ENCODE measurements around the gene OSBPL5.

The OSBPL5 gene

DNA sequence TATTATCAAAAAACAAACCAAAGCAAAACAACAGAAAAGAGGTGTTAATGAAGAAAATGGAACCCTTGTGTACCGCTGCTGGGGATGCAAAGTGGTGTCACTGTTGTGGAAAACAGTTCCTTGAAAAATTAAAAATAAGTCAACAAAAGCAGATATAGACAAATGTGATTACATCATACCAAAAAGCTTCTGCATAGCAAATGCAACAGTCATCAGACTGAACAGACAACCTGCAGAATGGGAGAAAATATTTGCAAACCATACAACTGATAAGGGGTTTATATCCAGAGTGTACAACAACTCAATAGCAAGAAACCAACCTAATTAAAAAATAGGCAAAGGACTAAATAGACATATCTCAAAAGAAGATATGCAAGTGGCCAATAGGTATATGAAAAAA, 85.0 kb downstream of the OSBPL5 start (continued):
- TF ChIP-seq, protein P1, sequence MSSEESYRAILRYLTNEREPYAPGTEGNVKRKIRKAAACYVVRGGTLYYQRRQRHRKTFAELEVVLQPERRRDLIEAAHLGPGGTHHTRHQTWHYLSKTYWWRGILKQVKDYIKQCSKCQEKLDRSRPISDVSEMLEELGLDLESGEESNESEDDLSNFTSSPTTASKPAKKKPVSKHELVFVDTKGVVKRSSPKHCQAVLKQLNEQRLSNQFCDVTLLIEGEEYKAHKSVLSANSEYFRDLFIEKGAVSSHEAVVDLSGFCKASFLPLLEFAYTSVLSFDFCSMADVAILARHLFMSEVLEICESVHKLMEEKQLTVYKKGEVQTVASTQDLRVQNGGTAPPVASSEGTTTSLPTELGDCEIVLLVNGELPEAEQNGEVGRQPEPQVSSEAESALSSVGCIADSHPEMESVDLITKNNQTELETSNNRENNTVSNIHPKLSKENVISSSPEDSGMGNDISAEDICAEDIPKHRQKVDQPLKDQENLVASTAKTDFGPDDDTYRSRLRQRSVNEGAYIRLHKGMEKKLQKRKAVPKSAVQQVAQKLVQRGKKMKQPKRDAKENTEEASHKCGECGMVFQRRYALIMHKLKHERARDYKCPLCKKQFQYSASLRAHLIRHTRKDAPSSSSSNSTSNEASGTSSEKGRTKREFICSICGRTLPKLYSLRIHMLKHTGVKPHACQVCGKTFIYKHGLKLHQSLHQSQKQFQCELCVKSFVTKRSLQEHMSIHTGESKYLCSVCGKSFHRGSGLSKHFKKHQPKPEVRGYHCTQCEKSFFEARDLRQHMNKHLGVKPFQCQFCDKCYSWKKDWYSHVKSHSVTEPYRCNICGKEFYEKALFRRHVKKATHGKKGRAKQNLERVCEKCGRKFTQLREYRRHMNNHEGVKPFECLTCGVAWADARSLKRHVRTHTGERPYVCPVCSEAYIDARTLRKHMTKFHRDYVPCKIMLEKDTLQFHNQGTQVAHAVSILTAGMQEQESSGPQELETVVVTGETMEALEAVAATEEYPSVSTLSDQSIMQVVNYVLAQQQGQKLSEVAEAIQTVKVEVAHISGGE (tag by site-specific recombination; conservative IDR thresholded peaks at IDR 0.05; ENCODE audit: low read depth) = no peak
- TF ChIP-seq ZNF544 (tag by site-specific recombination; IDR thresholded peaks at IDR 0.05) (no peak), ZNF239 (tag by site-specific recombination; IDR thresholded peaks at IDR 0.05) (no peak), PRDM1 (tag by site-specific recombination; IDR thresholded peaks at IDR 0.05) (no peak)
- TF ChIP-seq, protein P2, sequence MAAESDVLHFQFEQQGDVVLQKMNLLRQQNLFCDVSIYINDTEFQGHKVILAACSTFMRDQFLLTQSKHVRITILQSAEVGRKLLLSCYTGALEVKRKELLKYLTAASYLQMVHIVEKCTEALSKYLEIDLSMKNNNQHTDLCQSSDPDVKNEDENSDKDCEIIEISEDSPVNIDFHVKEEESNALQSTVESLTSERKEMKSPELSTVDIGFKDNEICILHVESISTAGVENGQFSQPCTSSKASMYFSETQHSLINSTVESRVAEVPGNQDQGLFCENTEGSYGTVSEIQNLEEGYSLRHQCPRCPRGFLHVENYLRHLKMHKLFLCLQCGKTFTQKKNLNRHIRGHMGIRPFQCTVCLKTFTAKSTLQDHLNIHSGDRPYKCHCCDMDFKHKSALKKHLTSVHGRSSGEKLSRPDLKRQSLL (tag by site-specific recombination; IDR thresholded peaks at IDR 0.05) = no peak

DNA sequence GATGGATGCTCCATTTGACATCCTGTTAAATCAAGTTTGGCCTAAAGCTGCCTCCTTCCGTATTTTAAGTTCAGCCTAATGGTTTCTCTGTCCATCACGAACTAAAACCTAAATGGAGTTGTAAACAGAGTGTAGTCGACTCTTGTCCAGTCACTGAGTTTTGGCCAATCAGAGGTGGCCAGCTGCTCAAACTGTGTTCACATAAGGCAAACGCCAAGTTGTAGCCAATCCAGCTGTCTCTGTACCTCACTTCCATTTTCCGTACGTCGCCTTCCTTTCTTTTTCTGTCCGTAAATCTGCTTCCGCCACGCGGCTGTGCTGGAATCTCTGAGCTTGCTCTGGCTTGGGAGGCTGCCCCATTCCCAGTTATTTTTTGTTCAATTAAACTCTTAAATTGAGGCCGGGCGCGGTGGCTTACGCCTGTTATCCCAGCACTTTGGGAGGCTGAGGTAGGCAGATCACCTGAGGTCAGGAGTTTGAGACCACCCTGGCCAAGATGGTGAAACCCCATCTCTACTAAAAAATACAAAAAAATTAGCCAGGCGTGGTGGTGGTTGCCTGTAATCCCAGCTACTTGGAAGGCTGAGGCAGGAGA, 87.2 kb downstream of the OSBPL5 start:
- H3K36me3 ChIP-seq (ENCODE audit: control insufficient read depth in 2 of 2, insufficient read depth in 1 of 2, low read length in 2 of 2) = no peaks in the 10 kb centered on the region
- POLR2A ChIA-PET = no interaction called here
- no peaks in the 10 kb centered on the region for H3K9me3 ChIP-seq (ENCODE audit: control insufficient read depth, insufficient read depth, low read depth, low read length)
- TF ChIP-seq ZNF175 (tag by site-specific recombination; IDR thresholded peaks at IDR 0.05) (no peak), ZNF335 (tag by site-specific recombination; conservative IDR thresholded peaks at IDR 0.05) (no peak), ZNF19 (tag by site-specific recombination; IDR thresholded peaks at IDR 0.05; ENCODE audit: low read depth) (no peak), OSR2 (tag by site-specific recombination; IDR thresholded peaks at IDR 0.05) (no peak), ZNF132 (tag by site-specific recombination; IDR thresholded peaks at IDR 0.05; ENCODE audit: borderline replicate concordance) (no peak), ZNF677 (tag by site-specific recombination; IDR thresholded peaks at IDR 0.05) (no peak)
- TF ChIP-seq, protein P3, sequence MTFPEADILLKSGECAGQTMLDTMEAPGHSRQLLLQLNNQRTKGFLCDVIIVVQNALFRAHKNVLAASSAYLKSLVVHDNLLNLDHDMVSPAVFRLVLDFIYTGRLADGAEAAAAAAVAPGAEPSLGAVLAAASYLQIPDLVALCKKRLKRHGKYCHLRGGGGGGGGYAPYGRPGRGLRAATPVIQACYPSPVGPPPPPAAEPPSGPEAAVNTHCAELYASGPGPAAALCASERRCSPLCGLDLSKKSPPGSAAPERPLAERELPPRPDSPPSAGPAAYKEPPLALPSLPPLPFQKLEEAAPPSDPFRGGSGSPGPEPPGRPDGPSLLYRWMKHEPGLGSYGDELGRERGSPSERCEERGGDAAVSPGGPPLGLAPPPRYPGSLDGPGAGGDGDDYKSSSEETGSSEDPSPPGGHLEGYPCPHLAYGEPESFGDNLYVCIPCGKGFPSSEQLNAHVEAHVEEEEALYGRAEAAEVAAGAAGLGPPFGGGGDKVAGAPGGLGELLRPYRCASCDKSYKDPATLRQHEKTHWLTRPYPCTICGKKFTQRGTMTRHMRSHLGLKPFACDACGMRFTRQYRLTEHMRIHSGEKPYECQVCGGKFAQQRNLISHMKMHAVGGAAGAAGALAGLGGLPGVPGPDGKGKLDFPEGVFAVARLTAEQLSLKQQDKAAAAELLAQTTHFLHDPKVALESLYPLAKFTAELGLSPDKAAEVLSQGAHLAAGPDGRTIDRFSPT (tag by site-specific recombination; IDR thresholded peaks at IDR 0.05) = no peak
- CTCF ChIA-PET = interaction anchor here (0.6 to 4.0 kb wide), 3 partner anchors 13 to 40 kb away, joined by 3 to 24 read pairs (median 3); no protein-coding TSS in a partner anchor
- H3K27ac ChIP-seq (ENCODE audit: extremely low read depth, low read depth, low read length) = no peak overlapping the region
- no peak overlapping the region for H3K4me3 ChIP-seq (ENCODE audit: low read depth, low read length)
- H3K4me1 ChIP-seq (ENCODE audit: control insufficient read depth, insufficient read depth, low read length) = no peaks in the 10 kb centered on the region

DNA sequence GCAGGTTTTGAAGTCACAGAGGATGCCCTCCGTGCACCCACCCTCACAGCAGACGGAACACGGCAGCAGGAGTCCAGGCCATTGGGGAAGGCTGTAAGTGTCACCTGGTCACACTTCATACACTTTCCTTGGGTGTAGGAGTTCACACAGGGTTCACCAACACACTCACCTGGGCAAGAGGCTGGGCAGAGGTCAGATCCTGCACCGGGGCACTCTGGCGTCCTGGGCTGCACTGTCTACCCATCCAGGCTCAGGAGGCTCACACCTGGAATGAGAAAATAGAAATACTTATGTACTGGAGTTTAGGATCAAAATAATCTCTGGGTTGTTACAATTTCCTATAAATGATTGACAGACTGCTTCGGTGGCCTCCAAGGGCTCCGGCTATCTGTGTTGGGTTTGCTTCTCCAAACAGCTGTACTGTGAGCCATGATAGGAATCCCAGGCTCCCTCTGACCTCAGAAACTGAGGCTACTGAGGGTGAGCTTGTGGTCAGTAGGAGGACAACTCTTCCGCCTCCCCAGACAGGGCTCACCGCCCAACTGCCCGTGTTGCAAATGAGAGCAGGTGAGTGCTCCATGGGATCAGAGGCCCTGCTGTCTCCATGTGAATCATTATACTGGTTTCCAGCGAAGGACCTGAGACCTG, 87.8 kb downstream of the OSBPL5 start:
- ChIA-PET CTCF (interaction anchor here (0.6 to 4.0 kb wide), 4 partner anchors 14 to 40 kb away, joined by 3 to 24 read pairs (median 4); no protein-coding TSS in a partner anchor), POLR2A (interaction anchor here (0.9 kb wide), 1 partner anchor 8 kb away, joined by 4 read pairs; no protein-coding TSS in a partner anchor)
- TF ChIP-seq ZBTB21 (tag by site-specific recombination; IDR thresholded peaks at IDR 0.05) (no peak), ZNF426 (tag by site-specific recombination; IDR thresholded peaks at IDR 0.05) (no peak), ZNF792 (tag by site-specific recombination; IDR thresholded peaks at IDR 0.05) (no peak), ZNF544 (tag by site-specific recombination; IDR thresholded peaks at IDR 0.05) (no peak), ZXDB (tag by site-specific recombination; IDR thresholded peaks at IDR 0.05) (no peak), ZNF423 (tag by site-specific recombination; IDR thresholded peaks at IDR 0.05) (no peak), ZNF157 (tag by site-specific recombination; IDR thresholded peaks at IDR 0.05) (no peak), ZNF843 (tag by site-specific recombination; IDR thresholded peaks at IDR 0.05) (no peak), ZNF777 (tag by site-specific recombination; IDR thresholded peaks at IDR 0.05; ENCODE audit: borderline replicate concordance) (no peak), ZNF529 (tag by site-specific recombination; IDR thresholded peaks at IDR 0.05; ENCODE audit: insufficient replicate concordance) (no peak), GLIS2 (tag by site-specific recombination; IDR thresholded peaks at IDR 0.05) (no peak), ZNF785 (tag by site-specific recombination; IDR thresholded peaks at IDR 0.05) (no peak), ZBTB17 (tag by site-specific recombination; IDR thresholded peaks at IDR 0.05) (no peak)
- TF ChIP-seq, protein P2 (tag by site-specific recombination; IDR thresholded peaks at IDR 0.05) = no peak

More for the DNA sequence above, 87.8 kb downstream of the OSBPL5 start:
- no peaks in the 10 kb centered on the region for H3K4me1 ChIP-seq (ENCODE audit: control insufficient read depth, insufficient read depth, low read length)
- H3K27ac ChIP-seq (ENCODE audit: extremely low read depth, low read depth, low read length) = no peak overlapping the region
- H3K4me3 ChIP-seq (ENCODE audit: low read depth, low read length) = no peak overlapping the region
- H3K9me3 ChIP-seq (ENCODE audit: control insufficient read depth, insufficient read depth, low read depth, low read length) = no peaks in the 10 kb centered on the region
- H3K36me3 ChIP-seq (ENCODE audit: control insufficient read depth in 2 of 2, insufficient read depth in 1 of 2, low read length in 2 of 2) = no peaks in the 10 kb centered on the region

All from HEK293 (cell line).